Upper lobe of left lung (tissue), 6 donors: Measurements from ENCODE around the gene CLDN14. TPM values are rescaled to one million over a fixed set of nuclear protein-coding genes. Genes with fewer than 3 reads are reported as not detected.

Source experiments
- ATAC-seq, 2 donors: fragments of 200-7000 bp; cut with Tn5 transposase; one replicate each; pipeline ENCODE4 v1.9.1; 2022; ENCODE audit warnings: mild to moderate bottlenecking in 2 of 2, moderate library complexity in 2 of 2; ENCODE audit not compliant: low FRiP score in 2 of 2
- DNase-seq, 2 donors: peaks; one replicate each; pipeline ENCODE4 v3.0.0-alpha.2; 2019 to 2020
- H3K27ac ChIP-seq, 4 donors: fragments of 200-600 bp; sonication (generic); one replicate each; pipeline ENCODE4 v1.5.1; 2016 to 2019
- H3K27me3 ChIP-seq, 4 donors: fragments of 200-600 bp; sonication (generic); one replicate each; pipeline ENCODE4 v1.5.1; 2017 to 2019
- H3K36me3 ChIP-seq, 4 donors: fragments of 200-600 bp; sonication (generic); one replicate each; pipeline ENCODE4 v1.5.1; 2016 to 2019
- H3K4me1 ChIP-seq, 4 donors: fragments of 200-600 bp; sonication (generic); one replicate each; pipeline ENCODE4 v1.5.1; 2018 to 2019
- H3K4me3 ChIP-seq, 4 donors: fragments of 200-600 bp; sonication (generic); one replicate each; pipeline ENCODE4 v1.5.1; 2017 to 2019; ENCODE audit warnings: mild to moderate bottlenecking in 2 of 4, moderate library complexity in 1 of 4
- H3K9me3 ChIP-seq, 4 donors: fragments of 200-600 bp; sonication (generic); one replicate each; pipeline ENCODE4 v1.5.1; 2018 to 2019
- EP300 ChIP-seq, 4 donors: sonication (generic); formaldehyde crosslinking; IDR thresholded peaks; one replicate each; pipeline ENCODE4 v1.5.1; 2017; ENCODE audit warnings: antibody characterized with exemption in 4 of 4, control low read depth in 2 of 4
- POLR2A ChIP-seq, 4 donors: fragments of 450-650 bp; IDR thresholded peaks; one replicate each; pipeline ENCODE4 v1.5.1; 2016 to 2017; ENCODE audit warnings: antibody characterized with exemption in 4 of 4, mild to moderate bottlenecking in 2 of 4
- POLR2AphosphoS5 ChIP-seq, 2 donors: sonication (generic); formaldehyde crosslinking; IDR thresholded peaks; one replicate each; pipeline ENCODE4 v1.5.1; 2017; ENCODE audit warnings: antibody characterized with exemption in 2 of 2
- WGBS, 2 donors: methylation state at CpG; one replicate each; pipeline ENCODE4 v1.1.5; 2017 to 2018; 5-methylcytosine and 5-hydroxymethylcytosine counted together
- total RNA-seq, 6 donors: library from RNA; depleted of rRNA in 4 of 6; stranded (reverse); fragments of >200 nt in 4 of 6; gene quantifications; one replicate each; pipeline versions ENCODE4 v1.1.0 to v1.2.1, GENCODE V29; 2016 to 2021
- TF ChIP-seq, protein P1 (sequence below), 6 experiments: fragments of 450-650 bp in 4 of 6; fragments of 200-600 bp in 2 of 6; sonication (generic) in 2 of 6; IDR thresholded peaks; one replicate each; pipeline ENCODE4 v1.5.1; 2016 to 2019; ENCODE audit warnings: antibody characterized with exemption in 6 of 6
- donor health status: DM: no; HTN: no; CAD: no; lungs with moderate emphysema.
- donor health status: DM: no; HTN: yes; CAD: no; lungs with severe emphysema.

CLDN14 gene
- total RNA-seq, 6 donors from 2014 or later = 0.47 TPM; not detected in 5

DNA sequence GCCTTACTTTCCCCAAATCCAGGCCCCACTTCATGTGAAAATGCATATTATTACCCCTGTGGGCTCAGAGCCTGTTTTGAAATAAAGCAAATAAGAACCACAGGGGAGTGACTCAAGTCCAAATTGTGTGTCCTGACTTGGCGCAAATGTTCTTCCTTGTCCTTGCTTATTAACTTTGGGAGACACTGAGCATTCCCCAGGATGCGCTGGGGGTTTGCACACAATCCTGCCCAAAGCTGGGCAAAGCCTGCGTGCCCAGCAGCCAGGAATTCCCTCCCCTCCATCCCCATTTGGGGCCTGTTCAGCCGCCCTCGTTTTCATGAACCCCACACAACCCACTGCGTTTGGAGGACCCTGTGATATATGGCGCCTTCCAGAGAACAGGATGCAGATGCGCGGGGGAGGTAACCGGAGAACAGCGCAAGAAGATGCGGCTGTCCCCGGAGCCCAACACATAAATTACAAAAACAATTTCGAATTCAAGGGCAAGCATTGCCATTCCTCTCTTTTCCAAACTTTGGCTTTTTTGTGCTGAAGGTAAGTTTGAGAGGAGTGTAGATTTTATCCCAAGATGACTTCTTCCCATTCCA is 42.4 kb upstream of the CLDN14 start:
- H3K27me3 ChIP-seq = no peaks in the 10 kb centered on the region
- DNase-seq = no peak
- no peaks in the 10 kb centered on the region for H3K36me3 ChIP-seq
- no peaks in the 10 kb centered on the region for H3K9me3 ChIP-seq
- WGBS, 2 donors = 83 to 94% methylated on average over 14 of the region's 14 CpGs
- no peak for ATAC-seq
- H3K4me3 ChIP-seq = no peak overlapping the region
- TF ChIP-seq POLR2A (IDR thresholded peaks at IDR 0.05) (no peak), POLR2AphosphoS5 (IDR thresholded peaks at IDR 0.05) (no peak), EP300 (IDR thresholded peaks at IDR 0.05) (no peak)
- TF ChIP-seq, protein P1, sequence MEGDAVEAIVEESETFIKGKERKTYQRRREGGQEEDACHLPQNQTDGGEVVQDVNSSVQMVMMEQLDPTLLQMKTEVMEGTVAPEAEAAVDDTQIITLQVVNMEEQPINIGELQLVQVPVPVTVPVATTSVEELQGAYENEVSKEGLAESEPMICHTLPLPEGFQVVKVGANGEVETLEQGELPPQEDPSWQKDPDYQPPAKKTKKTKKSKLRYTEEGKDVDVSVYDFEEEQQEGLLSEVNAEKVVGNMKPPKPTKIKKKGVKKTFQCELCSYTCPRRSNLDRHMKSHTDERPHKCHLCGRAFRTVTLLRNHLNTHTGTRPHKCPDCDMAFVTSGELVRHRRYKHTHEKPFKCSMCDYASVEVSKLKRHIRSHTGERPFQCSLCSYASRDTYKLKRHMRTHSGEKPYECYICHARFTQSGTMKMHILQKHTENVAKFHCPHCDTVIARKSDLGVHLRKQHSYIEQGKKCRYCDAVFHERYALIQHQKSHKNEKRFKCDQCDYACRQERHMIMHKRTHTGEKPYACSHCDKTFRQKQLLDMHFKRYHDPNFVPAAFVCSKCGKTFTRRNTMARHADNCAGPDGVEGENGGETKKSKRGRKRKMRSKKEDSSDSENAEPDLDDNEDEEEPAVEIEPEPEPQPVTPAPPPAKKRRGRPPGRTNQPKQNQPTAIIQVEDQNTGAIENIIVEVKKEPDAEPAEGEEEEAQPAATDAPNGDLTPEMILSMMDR (IDR thresholded peaks at IDR 0.05) = no peak
- no peaks in the 10 kb centered on the region for H3K4me1 ChIP-seq
- H3K27ac ChIP-seq = no peak overlapping the region

DNA sequence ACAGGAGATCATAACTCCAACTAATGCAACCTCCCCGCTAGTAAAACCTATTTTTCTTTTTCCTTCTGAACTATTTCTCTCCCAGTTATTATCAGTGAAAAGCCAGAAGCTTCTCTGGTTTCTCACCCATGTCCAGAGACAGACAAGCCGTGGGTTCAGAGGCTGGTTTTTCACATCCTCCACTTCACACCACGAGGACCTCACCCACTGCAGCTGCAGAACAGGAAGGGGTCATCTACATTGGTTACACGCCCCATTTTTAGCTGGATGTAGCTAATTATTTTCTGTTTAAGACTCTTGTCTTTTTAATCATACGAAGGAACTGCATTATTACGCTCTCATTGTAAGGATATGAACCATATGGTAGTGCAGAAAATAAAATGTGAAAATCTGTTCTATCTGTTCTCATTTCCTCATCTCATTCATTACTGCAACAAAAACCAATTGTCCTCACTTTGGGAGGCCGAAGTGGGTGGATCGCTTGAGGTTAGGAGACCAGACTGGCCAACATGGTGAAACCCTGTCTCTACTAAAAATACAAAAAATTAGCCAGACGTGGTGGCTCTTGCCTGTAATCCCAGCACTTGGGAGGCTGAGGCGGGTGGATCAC is 39.1 kb upstream of the CLDN14 start:
- Histone ChIP-seq H3K9me3 (no peaks in the 10 kb centered on the region), H3K27me3 (no peaks in the 10 kb centered on the region), H3K36me3 (no peaks in the 10 kb centered on the region), H3K27ac (no peak overlapping the region), H3K4me1 (no peaks in the 10 kb centered on the region), H3K4me3 (no peak overlapping the region)
- DNase-seq = no peak
- no peak for ATAC-seq
- no peak for TF ChIP-seq EP300 (IDR thresholded peaks at IDR 0.05)
- 82% methylated on average over 10 of the region's 10 CpGs for WGBS, 2 donors

DNA sequence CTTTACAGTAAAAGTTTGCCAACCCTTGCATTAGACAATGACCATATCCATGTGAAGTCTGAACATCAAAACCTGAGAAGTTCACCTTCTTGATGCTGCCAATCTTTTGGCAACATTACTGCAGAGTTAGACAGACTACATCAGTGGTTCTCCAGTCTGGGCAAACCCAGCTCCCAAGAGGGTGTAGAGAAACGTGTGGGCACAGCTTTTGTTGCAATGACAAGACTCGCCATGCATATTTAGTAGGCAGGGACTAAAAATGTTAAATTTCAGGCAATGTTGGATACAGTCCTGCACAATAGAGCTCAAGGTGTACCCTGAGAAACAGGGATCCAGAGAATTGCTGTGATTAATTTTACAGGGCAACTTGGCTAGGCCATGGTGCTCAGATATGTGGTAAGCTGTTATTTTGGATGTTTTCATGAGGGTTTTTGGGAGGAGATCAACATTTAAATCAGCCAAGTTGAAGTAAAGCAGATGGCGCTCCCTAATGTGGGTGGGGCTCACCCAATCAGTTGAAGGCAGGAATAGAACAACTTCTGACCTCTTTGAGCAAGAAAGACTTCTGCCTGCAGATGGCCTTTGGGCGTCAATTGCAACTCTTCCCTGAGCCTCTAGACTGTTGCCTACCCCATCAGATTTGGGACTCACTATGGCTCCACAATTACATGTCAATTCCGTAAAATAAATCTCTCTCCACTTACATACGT is 37.6 kb upstream of the CLDN14 start:
- H3K4me3 ChIP-seq = no peak overlapping the region
- H3K4me1 ChIP-seq = no peaks in the 10 kb centered on the region
- DNase-seq (no peak), ATAC-seq (no peak)
- H3K9me3 ChIP-seq = no peaks in the 10 kb centered on the region
- 87 to 89% methylated on average over 6 of the region's 6 CpGs for WGBS, 2 donors
- H3K36me3 ChIP-seq = no peaks in the 10 kb centered on the region
- no peaks in the 10 kb centered on the region for H3K27me3 ChIP-seq
- H3K27ac ChIP-seq = no peak overlapping the region
- TF ChIP-seq EP300 (IDR thresholded peaks at IDR 0.05) (no peak), POLR2AphosphoS5 (IDR thresholded peaks at IDR 0.05) (no peak), POLR2A (IDR thresholded peaks at IDR 0.05) (no peak)
- TF ChIP-seq, protein P1 (IDR thresholded peaks at IDR 0.05) = no peak

DNA sequence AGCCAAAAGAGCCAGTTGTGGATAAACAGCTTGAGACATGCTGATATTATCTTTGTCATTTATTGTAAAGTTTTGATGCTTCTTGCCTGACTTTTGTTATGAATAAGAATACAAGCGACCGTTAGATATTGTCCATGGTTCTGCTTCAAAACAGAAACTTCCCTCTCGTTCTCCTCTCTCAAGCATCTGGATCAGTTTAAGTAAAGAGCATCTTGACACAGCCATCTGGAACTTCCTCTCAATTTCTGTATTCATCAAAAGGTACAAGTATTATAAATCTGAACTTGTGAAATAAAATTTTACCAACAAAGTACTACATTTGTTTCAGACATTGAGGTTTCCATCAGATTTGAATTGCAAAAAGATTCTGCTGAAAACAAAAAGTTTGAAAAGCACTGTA is 36.4 kb upstream of the CLDN14 start:
- ATAC-seq (no peak), DNase-seq (no peak)
- no peaks in the 10 kb centered on the region for H3K9me3 ChIP-seq
- H3K36me3 ChIP-seq = no peaks in the 10 kb centered on the region
- H3K4me1 ChIP-seq = peaks cover 0 to 10% (median 0%) of the 10 kb centered on the region in 4 donors
- H3K27ac ChIP-seq = no peak overlapping the region
- no peaks in the 10 kb centered on the region for H3K27me3 ChIP-seq
- H3K4me3 ChIP-seq = no peak overlapping the region
- 66 to 73% methylated on average over 3 of the region's 3 CpGs for WGBS, 2 donors
- TF ChIP-seq EP300 (IDR thresholded peaks at IDR 0.05) (no peak), POLR2A (IDR thresholded peaks at IDR 0.05) (no peak), POLR2AphosphoS5 (IDR thresholded peaks at IDR 0.05) (no peak)
- TF ChIP-seq, protein P1 (IDR thresholded peaks at IDR 0.05) = no peak

DNA sequence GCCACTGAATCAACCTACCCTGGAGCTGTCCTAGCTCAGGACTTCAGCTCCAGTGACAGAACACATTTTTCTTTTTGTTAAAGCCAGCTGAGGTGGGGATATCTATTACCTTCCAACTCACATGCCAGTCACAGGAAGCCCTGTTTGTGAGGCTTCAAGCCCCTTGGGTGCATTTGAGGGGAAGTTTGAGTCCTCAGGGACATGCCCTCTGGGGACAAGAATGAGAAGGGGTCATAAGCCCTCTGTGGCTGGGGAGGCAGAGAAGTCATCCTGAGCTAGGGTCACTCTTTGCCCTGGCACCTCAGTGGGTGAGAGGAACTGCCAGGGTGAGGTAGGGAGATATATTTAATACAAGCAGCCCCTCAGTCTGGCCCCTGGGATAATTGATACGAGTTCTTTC is 33.5 kb upstream of the CLDN14 start:
- peaks cover 0 to 21% (median 3%) of the 10 kb centered on the region in 4 donors for H3K4me1 ChIP-seq
- no peak for ATAC-seq
- H3K27ac ChIP-seq = no peak overlapping the region
- no peaks in the 10 kb centered on the region for H3K36me3 ChIP-seq
- WGBS, 2 donors = 88 to 95% methylated on average over 1 of the region's 1 CpG
- no peaks in the 10 kb centered on the region for H3K27me3 ChIP-seq
- H3K9me3 ChIP-seq = no peaks in the 10 kb centered on the region
- no peak for DNase-seq
- no peak overlapping the region for H3K4me3 ChIP-seq
- TF ChIP-seq POLR2A (IDR thresholded peaks at IDR 0.05) = no peak
- TF ChIP-seq POLR2AphosphoS5 (IDR thresholded peaks at IDR 0.05) = no peak
- TF ChIP-seq EP300 (IDR thresholded peaks at IDR 0.05) = no peak
- TF ChIP-seq, protein P1 (IDR thresholded peaks at IDR 0.05) = no peak
